Gastrocnemius medialis (tissue), 4 donors: ENCODE data around the gene NCEH1. TPM values are rescaled to one million over a fixed set of nuclear protein-coding genes. Genes with fewer than 3 reads are reported as not detected.

Experiments
- ATAC-seq, 2 donors: fragments of 150-250 bp; one replicate each; pipeline ENCODE4 v1.9.1; 2016
- DNase-seq, 2 donors: peaks; one replicate each; pipeline ENCODE4 v3.0.0-alpha.2; 2019
- H3K27ac ChIP-seq, 4 donors: fragments of 200-600 bp; sonication (generic); 1 replicate in 1 of 4; 2 replicates in 3 of 4; pipeline ENCODE4 v1.5.1; 2016 to 2018; ENCODE audit warnings: mild to moderate bottlenecking in 2 of 4, moderate library complexity in 1 of 4
- H3K27me3 ChIP-seq, 3 donors: fragments of 200-600 bp; sonication (generic) in 2 of 3; 1 replicate in 1 of 3; 2 replicates in 2 of 3; pipeline versions ENCODE4 v1.5.1 to v1.6.0; 2016 to 2019; ENCODE audit warnings: mild to moderate bottlenecking in 1 of 3, moderate library complexity in 1 of 3
- H3K36me3 ChIP-seq, 2 donors: fragments of 200-600 bp; sonication (generic) in 1 of 2; one replicate each; pipeline ENCODE4 v1.5.1; 2017 to 2018
- H3K4me1 ChIP-seq, 2 donors: fragments of 200-600 bp; sonication (generic) in 1 of 2; one replicate each; pipeline ENCODE4 v1.5.1; 2016 to 2017; ENCODE audit warnings: mild to moderate bottlenecking in 2 of 2
- H3K4me3 ChIP-seq, 4 donors: fragments of 200-600 bp; sonication (generic) in 3 of 4; 1 replicate in 1 of 4; 2 replicates in 3 of 4; pipeline ENCODE4 v1.5.1; 2016 to 2019; ENCODE audit warnings: mild to moderate bottlenecking in 2 of 4
- H3K9me3 ChIP-seq, 3 donors: fragments of 200-600 bp; sonication (generic) in 2 of 3; 1 replicate in 1 of 3; 2 replicates in 2 of 3; pipeline ENCODE4 v1.5.1; 2016 to 2019
- POLR2A ChIP-seq, 2 donors: fragments of 450-650 bp; IDR thresholded peaks; one replicate each; pipeline ENCODE4 v1.6.1; 2017; ENCODE audit warnings: antibody characterized with exemption in 2 of 2, mild to moderate bottlenecking in 2 of 2, moderate library complexity in 2 of 2
- in situ Hi-C, 4 donors: fragments of 200-750 bp; cut with MboI; loops; one replicate each; pipeline versions ENCODE4 v1.15.0 to v1.8.0; 2017; ENCODE audit warnings: low sequenced_read_pairs in 4 of 4
- intact Hi-C: fragments of 100-400 bp; cut with DNase I; formaldehyde crosslinking; loops from one replicate; pipeline ENCODE4 v1.15.1; 2023; ENCODE audit warnings: low total_unique reads
- total RNA-seq, 4 donors: library from RNA; depleted of rRNA; stranded (reverse); fragments of >200 nt; gene quantifications; one replicate each; pipeline versions ENCODE4 v1.1.0 to v1.2.3, GENCODE V29; 2016
- TF ChIP-seq, protein P1 (sequence below), 5 experiments: fragments of 450-650 bp in 3 of 5; fragments of 200-600 bp in 2 of 5; sonication (generic) in 2 of 5; IDR thresholded peaks in 4 of 5; conservative IDR thresholded peaks in 1 of 5; 1 replicate in 4 of 5; 2 replicates in 1 of 5; pipeline ENCODE4 v1.5.1; 2016 to 2019; ENCODE audit warnings: antibody characterized with exemption in 5 of 5, mild to moderate bottlenecking in 3 of 5, moderate library complexity in 3 of 5

NCEH1 gene
- total RNA-seq, 4 donors from 2014 or later = 7.0 to 19.8 (median 8.2) TPM

- Histone ChIP-seq H3K9me3 (no peaks in the 10 kb centered on the region), H3K36me3 (no peaks in the 10 kb centered on the region), H3K4me1 (peaks cover 14 to 22% of the 10 kb centered on the region in 2 donors), H3K4me3 (no peak overlapping the region), H3K27me3 (no peaks in the 10 kb centered on the region), H3K27ac (no peak overlapping the region)
- DNase-seq (no peak), ATAC-seq (no peak)
- TF ChIP-seq POLR2A (IDR thresholded peaks at IDR 0.05) = no peak
- TF ChIP-seq, protein P1, sequence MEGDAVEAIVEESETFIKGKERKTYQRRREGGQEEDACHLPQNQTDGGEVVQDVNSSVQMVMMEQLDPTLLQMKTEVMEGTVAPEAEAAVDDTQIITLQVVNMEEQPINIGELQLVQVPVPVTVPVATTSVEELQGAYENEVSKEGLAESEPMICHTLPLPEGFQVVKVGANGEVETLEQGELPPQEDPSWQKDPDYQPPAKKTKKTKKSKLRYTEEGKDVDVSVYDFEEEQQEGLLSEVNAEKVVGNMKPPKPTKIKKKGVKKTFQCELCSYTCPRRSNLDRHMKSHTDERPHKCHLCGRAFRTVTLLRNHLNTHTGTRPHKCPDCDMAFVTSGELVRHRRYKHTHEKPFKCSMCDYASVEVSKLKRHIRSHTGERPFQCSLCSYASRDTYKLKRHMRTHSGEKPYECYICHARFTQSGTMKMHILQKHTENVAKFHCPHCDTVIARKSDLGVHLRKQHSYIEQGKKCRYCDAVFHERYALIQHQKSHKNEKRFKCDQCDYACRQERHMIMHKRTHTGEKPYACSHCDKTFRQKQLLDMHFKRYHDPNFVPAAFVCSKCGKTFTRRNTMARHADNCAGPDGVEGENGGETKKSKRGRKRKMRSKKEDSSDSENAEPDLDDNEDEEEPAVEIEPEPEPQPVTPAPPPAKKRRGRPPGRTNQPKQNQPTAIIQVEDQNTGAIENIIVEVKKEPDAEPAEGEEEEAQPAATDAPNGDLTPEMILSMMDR (IDR thresholded peaks at IDR 0.05 in 4 of 5, conservative IDR thresholded peaks at IDR 0.05 in 1 of 5) = no peak
- in situ Hi-C loops = no loop called here
- intact Hi-C loops = no loop called here
These were observed 8.6 kb downstream of the NCEH1 start for GRCh38 chr3:172702256-172702655.

DNA sequence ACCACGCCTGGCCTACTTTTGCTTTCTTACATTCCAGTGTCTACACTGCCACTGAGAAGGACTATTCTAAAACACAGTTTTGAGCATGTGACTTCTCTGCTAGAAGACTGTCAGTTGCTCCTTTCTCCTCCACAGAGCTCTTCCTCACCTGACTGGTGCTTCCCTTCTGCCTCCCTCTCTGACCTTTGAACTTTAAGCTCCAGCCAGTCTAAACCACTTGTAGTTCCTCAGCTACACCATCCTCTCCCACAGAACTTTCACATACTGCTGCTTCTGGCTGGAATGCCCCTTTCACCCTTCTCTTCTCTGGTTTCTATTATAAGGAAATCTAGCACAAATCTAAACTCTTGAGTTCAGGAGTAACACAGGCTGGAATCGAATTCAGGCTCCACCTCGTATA, 9.1 kb downstream of the NCEH1 start:
- no peak for ATAC-seq

DNA sequence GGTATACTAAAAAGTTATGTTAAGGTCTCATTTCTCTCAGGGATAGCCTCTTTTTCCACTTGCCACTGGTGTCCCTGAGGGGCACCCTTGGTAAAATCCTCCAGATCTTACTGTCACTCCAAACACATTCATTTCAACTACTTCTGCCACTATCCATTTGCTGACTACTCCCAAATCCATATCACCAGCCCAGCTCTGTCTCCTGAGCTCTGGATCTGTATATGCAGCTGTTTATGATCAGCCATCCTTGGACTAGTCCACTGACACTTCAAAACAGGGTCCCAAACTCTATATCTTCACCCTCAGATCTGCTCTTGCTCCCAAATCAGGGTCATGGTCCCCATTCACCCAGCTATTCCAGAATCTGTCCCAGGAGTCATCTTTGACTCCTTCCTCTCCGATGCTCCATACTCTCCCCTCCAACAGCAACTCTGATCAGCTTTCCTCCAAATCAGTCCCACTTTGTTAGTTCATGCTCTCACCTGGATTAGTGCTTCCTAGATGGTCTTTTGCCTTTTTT, 9.9 kb downstream of the NCEH1 start:
- Histone ChIP-seq H3K27me3 (no peaks in the 10 kb centered on the region), H3K4me1 (peaks cover 14 to 22% of the 10 kb centered on the region in 2 donors), H3K9me3 (no peaks in the 10 kb centered on the region), H3K36me3 (no peaks in the 10 kb centered on the region), H3K4me3 (no peak overlapping the region), H3K27ac (no peak overlapping the region)
- intact Hi-C loops = no loop called here
- no peak for DNase-seq
- in situ Hi-C loops = no loop called here
- ATAC-seq = no peak
- no peak for TF ChIP-seq POLR2A (IDR thresholded peaks at IDR 0.05)
- TF ChIP-seq, protein P1 (IDR thresholded peaks at IDR 0.05 in 4 of 5, conservative IDR thresholded peaks at IDR 0.05 in 1 of 5) = no peak

More for the DNA sequence above, 9.1 kb downstream of the NCEH1 start:
- TF ChIP-seq POLR2A (IDR thresholded peaks at IDR 0.05) = no peak
- TF ChIP-seq, protein P1 (IDR thresholded peaks at IDR 0.05 in 4 of 5, conservative IDR thresholded peaks at IDR 0.05 in 1 of 5) = no peak
- in situ Hi-C loops (no loop called here), intact Hi-C loops (no loop called here)
- no peak overlapping the region for H3K27ac ChIP-seq
- no peak for DNase-seq
- H3K4me3 ChIP-seq = no peak overlapping the region
- no peaks in the 10 kb centered on the region for H3K27me3 ChIP-seq
- H3K4me1 ChIP-seq = peaks cover 14 to 22% of the 10 kb centered on the region in 2 donors
- no peaks in the 10 kb centered on the region for H3K36me3 ChIP-seq
- H3K9me3 ChIP-seq = no peaks in the 10 kb centered on the region

DNA sequence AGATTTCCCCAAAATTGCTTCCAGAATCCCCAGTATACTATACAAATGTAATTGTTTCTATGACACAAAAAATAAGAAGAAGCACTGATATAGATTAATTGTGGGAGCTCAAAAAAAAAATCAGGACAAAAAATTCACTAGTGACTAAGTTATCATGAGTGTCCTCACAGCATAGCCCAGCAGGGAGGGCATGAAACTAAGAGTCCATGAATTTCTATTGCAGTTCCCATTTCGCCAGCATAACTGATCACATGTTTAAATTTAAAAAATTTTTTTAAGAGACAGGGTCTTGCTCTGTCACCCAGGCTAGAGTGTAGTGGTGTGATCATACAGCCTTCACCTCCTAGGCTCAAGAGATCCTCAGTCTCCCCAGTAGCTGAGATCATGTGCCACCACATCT, 10.6 kb downstream of the NCEH1 start:
- in situ Hi-C loops = no loop called here
- peaks cover 14 to 22% of the 10 kb centered on the region in 2 donors for H3K4me1 ChIP-seq

More for the DNA sequence above, 10.6 kb downstream of the NCEH1 start:
- Histone ChIP-seq H3K9me3 (no peaks in the 10 kb centered on the region), H3K4me3 (no peak overlapping the region), H3K27me3 (no peaks in the 10 kb centered on the region), H3K36me3 (no peaks in the 10 kb centered on the region), H3K27ac (no peak overlapping the region)
- intact Hi-C loops = no loop called here
- no peak for ATAC-seq
- no peak for DNase-seq
- TF ChIP-seq, protein P1 (IDR thresholded peaks at IDR 0.05 in 4 of 5, conservative IDR thresholded peaks at IDR 0.05 in 1 of 5) = no peak
- TF ChIP-seq POLR2A (IDR thresholded peaks at IDR 0.05) = no peak
